HepG2 (cell line): ENCODE data around the gene PDXDC1. TPM values are rescaled to one million over a fixed set of nuclear protein-coding genes. Genes with fewer than 3 reads are reported as not detected.
"Not testable (repeated sequence)": the region's sequence is repeated elsewhere in the genome, so short reads cannot be mapped to it uniquely, and the experiment has no call there.

Experiments
- ATAC-seq: fragments of 200-7000 bp; cut with Tn5 transposase; 3 replicates; pipeline ENCODE4 v1.9.1; 2020; ENCODE audit warnings: mild to moderate bottlenecking, moderate library complexity
- BruUV-seq: library from RNA; stranded (reverse); fragments of 400-500 nt; replicated peaks from 2 replicates; lab custom pipeline; 2021; lab: Mats Ljungman, UMichigan
- CTCF ChIA-PET: fragments of 300-600 bp; formaldehyde crosslinking; extraction: SDS; loops from one replicate; lab custom pipeline; 2021; ENCODE audit warnings: low total read pairs, inconsistent platforms, low intra/inter-chr PET ratio; lab: Yijun Ruan, JAX
- POLR2A ChIA-PET: fragments of 350-600 bp; sonication (Branson Sonifier 250); formaldehyde crosslinking; loops from one replicate; lab custom pipeline; 2020; ENCODE audit warnings: antibody characterized with exemption, inconsistent platforms; lab: Yijun Ruan, JAX
- DNase-seq: peaks from one replicate; pipeline ENCODE4 v3.0.0-alpha.2; 2015; ENCODE audit warnings: low spot score
- FAIRE-seq: peaks from 3 replicates; lab custom pipeline; 2011; peaks lifted over from hg19 to GRCh38; lab: Jason Lieb, UNC
- H2AFZ ChIP-seq: one replicate; pipeline ENCODE4 v1.6.1; 2011; ENCODE audit warnings: low read length, inconsistent platforms
- H3K27ac ChIP-seq: fragments of 300-600 bp; 3 replicates; pipeline ENCODE4 v1.8.0; 2011; ENCODE audit warnings: mixed run types, mild to moderate bottlenecking, mixed read lengths, low read length, inconsistent platforms; ENCODE audit not compliant: insufficient read depth; ENCODE audit errors: extremely low read length
- H3K27me3 ChIP-seq, 2 experiments: fragments of 200-600 bp in 1 of 2; 2 replicates in 1 of 2; 3 replicates in 1 of 2; pipeline versions ENCODE4 v1.6.0 to v1.8.0; 2011; ENCODE audit warnings: low read length in 2 of 2, mild to moderate bottlenecking in 2 of 2, moderate library complexity in 2 of 2, inconsistent platforms in 1 of 2; ENCODE audit not compliant: insufficient read depth in 2 of 2, control insufficient read depth in 1 of 2
- H3K36me3 ChIP-seq, 2 experiments: fragments of 200-600 bp in 1 of 2; replicated peaks in 1 of 2; 2 replicates in 1 of 2; 3 replicates in 1 of 2; pipeline versions ENCODE4 v1.5.1 to v1.8.0; 2011; ENCODE audit warnings: low read length in 2 of 2, inconsistent platforms in 1 of 2; ENCODE audit not compliant: insufficient read depth in 2 of 2, control insufficient read depth in 1 of 2
- H3K4me1 ChIP-seq: 2 replicates; pipeline ENCODE4 v1.5.1; 2012; ENCODE audit warnings: low read length, inconsistent platforms; ENCODE audit not compliant: insufficient read depth
- H3K4me2 ChIP-seq: 2 replicates; pipeline ENCODE4 v1.6.0; 2011; ENCODE audit warnings: low read depth, low read length, inconsistent platforms
- H3K4me3 ChIP-seq, 3 experiments: fragments of 200-600 bp in 1 of 3; sonication (generic), shearing (Covaris generic) in 1 of 3; replicated peaks in 1 of 3; 2 replicates each; pipeline ENCODE4 v1.5.1; 2011 to 2016; ENCODE audit warnings: low read length in 3 of 3, inconsistent platforms in 2 of 3, low read depth in 2 of 3, mild to moderate bottlenecking in 2 of 3, control low read depth in 1 of 3, mixed read lengths in 1 of 3; ENCODE audit not compliant: insufficient read depth in 1 of 3
- H3K79me2 ChIP-seq: one replicate; pipeline ENCODE4 v1.6.1; 2011; ENCODE audit warnings: low read length, inconsistent platforms; ENCODE audit not compliant: insufficient read depth
- H3K9ac ChIP-seq: 2 replicates; pipeline ENCODE4 v1.6.0; 2011; ENCODE audit warnings: mild to moderate bottlenecking, low read depth, low read length, inconsistent platforms; ENCODE audit not compliant: insufficient read depth
- H3K9me3 ChIP-seq: 2 replicates; pipeline ENCODE4 v1.5.1; 2012; ENCODE audit warnings: mild to moderate bottlenecking, low read length
- H4K20me1 ChIP-seq: 2 replicates; pipeline ENCODE4 v1.6.0; 2011; ENCODE audit warnings: inconsistent platforms, mild to moderate bottlenecking, low read length, moderate library complexity; ENCODE audit not compliant: insufficient read depth
- GATAD1 ChIP-seq: IDR thresholded peaks from 2 replicates; pipeline ENCODE4 v1.6.1; 2016; ENCODE audit warnings: missing genetic modification reagents, missing compliant biosample characterization
- HNRNPLL ChIP-seq: fragments of 200-400 bp; formaldehyde crosslinking; IDR thresholded peaks from 2 replicates; pipeline ENCODE4 v1.6.1; 2017; ENCODE audit warnings: mild to moderate bottlenecking, low read depth, low read length; ENCODE audit not compliant: poor library complexity, severe bottlenecking
- HOXA3 ChIP-seq: sonication (generic); formaldehyde crosslinking; IDR thresholded peaks from 2 replicates; pipeline ENCODE4 v1.5.0; 2020; ENCODE audit warnings: missing genetic modification reagents
- IKZF4 ChIP-seq: sonication (generic); formaldehyde crosslinking; IDR thresholded peaks from 2 replicates; pipeline ENCODE4 v1.5.1; 2020; ENCODE audit warnings: borderline replicate concordance, mild to moderate bottlenecking, low read depth, missing genetic modification reagents; ENCODE audit errors: not compliant biosample characterization
- POLR2G ChIP-seq: fragments of 200-400 bp; formaldehyde crosslinking; IDR thresholded peaks from 2 replicates; pipeline ENCODE4 v1.6.1; 2018; ENCODE audit warnings: mild to moderate bottlenecking, low read depth, low read length, moderate library complexity
- RAD21 ChIP-seq: fragments of 450-650 bp; formaldehyde crosslinking; IDR thresholded peaks from 2 replicates; pipeline ENCODE4 v1.5.0; 2020; ENCODE audit warnings: mild to moderate bottlenecking
- SKI ChIP-seq: fragments of 450-650 bp; IDR thresholded peaks from one replicate; pipeline ENCODE4 v1.6.1; 2018; ENCODE audit warnings: mild to moderate bottlenecking; ENCODE audit not compliant: partially characterized antibody
- SOX5 ChIP-seq: IDR thresholded peaks from 2 replicates; pipeline ENCODE4 v1.6.1; 2016; ENCODE audit warnings: borderline replicate concordance
- SP4 ChIP-seq: sonication (generic); formaldehyde crosslinking; IDR thresholded peaks from 2 replicates; pipeline ENCODE4 v1.8.1; 2023; ENCODE audit warnings: mild to moderate bottlenecking, missing genetic modification reagents
- TGIF2 ChIP-seq: IDR thresholded peaks from 2 replicates; pipeline ENCODE4 v1.6.1; 2016; ENCODE audit warnings: control low read depth, missing compliant biosample characterization
- ZNF160 ChIP-seq: sonication (generic); formaldehyde crosslinking; IDR thresholded peaks from 2 replicates; pipeline ENCODE4 v1.8.0; 2022; ENCODE audit warnings: mild to moderate bottlenecking, inconsistent platforms, missing genetic modification reagents
- ZNF331 ChIP-seq: sonication (generic); formaldehyde crosslinking; IDR thresholded peaks from 2 replicates; pipeline ENCODE4 v1.4.0; 2020; ENCODE audit warnings: missing genetic modification reagents
- ZNF563 ChIP-seq: sonication (generic); formaldehyde crosslinking; IDR thresholded peaks from 2 replicates; pipeline ENCODE4 v1.8.0; 2022; ENCODE audit warnings: mild to moderate bottlenecking, moderate library complexity, missing genetic modification reagents
- ZNF777 ChIP-seq: sonication (generic); formaldehyde crosslinking; IDR thresholded peaks from 2 replicates; pipeline ENCODE4 v1.4.0; 2020; ENCODE audit warnings: missing genetic modification reagents
- ZSCAN31 ChIP-seq: sonication (generic); formaldehyde crosslinking; IDR thresholded peaks from 2 replicates; pipeline ENCODE4 v1.5.0; 2020; ENCODE audit warnings: low read depth, mild to moderate bottlenecking, missing genetic modification reagents
- WGBS: methylation state at CpG from one replicate; pipeline ENCODE4 v1.1.6; 2017; ENCODE audit warnings: low lambda C conversion rate; 5-methylcytosine and 5-hydroxymethylcytosine counted together
- in situ Hi-C: cut with HindIII; loops from 2 replicates; pipeline ENCODE4 v1.10.0; 2017; ENCODE audit warnings: low pct_unique_long_range_greater_than_20kb; ENCODE audit not compliant: extremely low pct_ligation_motif_present
- intact Hi-C: fragments of 100-400 bp; cut with micrococcal nuclease; formaldehyde crosslinking; loops from one replicate; pipeline ENCODE4 v1.10.0; 2022; ENCODE audit not compliant: unreplicated experiment
- polyA plus RNA-seq, 8 experiments: library from polyadenylated mRNA; depleted of rRNA in 3 of 8; stranded (reverse) in 7 of 8; unstranded in 1 of 8; fragments of >200 nt; fragmentation: Illumina TruSeq in 4 of 8; extraction: Trizol in 4 of 8; gene quantifications; 2 replicates each; pipeline versions ENCODE4 v1.2.1 to v1.2.3, GENCODE V29; 2011 to 2016; ENCODE audit warnings: low read depth in 4 of 8, missing spikeins in 1 of 8, mixed read lengths in 1 of 8; ENCODE audit not compliant: insufficient read depth in 1 of 8
- total RNA-seq, 5 experiments: library from RNA; depleted of rRNA; stranded (reverse); fragments of >200 nt; fragmentation: Illumina TruSeq; extraction: Trizol; gene quantifications; 2 replicates each; pipeline ENCODE4 v1.2.3, GENCODE V29; 2016; ENCODE audit warnings: low read depth in 1 of 5
- TF ChIP-seq, protein P1 (sequence below): sonication (generic); formaldehyde crosslinking; IDR thresholded peaks from 2 replicates; pipeline ENCODE4 v1.4.0; 2020; ENCODE audit warnings: missing genetic modification reagents
- TF ChIP-seq, protein P2 (sequence below): conservative IDR thresholded peaks from 2 replicates; pipeline ENCODE4 v1.6.1; 2018; ENCODE audit warnings: missing genetic modification reagents

The PDXDC1 gene
- total and polyA plus RNA-seq, 2 of the 13 experiments (the other 11 are each of a cell fraction or from before 2014, with no cell fraction given), result 133 to 169 TPM

DNA sequence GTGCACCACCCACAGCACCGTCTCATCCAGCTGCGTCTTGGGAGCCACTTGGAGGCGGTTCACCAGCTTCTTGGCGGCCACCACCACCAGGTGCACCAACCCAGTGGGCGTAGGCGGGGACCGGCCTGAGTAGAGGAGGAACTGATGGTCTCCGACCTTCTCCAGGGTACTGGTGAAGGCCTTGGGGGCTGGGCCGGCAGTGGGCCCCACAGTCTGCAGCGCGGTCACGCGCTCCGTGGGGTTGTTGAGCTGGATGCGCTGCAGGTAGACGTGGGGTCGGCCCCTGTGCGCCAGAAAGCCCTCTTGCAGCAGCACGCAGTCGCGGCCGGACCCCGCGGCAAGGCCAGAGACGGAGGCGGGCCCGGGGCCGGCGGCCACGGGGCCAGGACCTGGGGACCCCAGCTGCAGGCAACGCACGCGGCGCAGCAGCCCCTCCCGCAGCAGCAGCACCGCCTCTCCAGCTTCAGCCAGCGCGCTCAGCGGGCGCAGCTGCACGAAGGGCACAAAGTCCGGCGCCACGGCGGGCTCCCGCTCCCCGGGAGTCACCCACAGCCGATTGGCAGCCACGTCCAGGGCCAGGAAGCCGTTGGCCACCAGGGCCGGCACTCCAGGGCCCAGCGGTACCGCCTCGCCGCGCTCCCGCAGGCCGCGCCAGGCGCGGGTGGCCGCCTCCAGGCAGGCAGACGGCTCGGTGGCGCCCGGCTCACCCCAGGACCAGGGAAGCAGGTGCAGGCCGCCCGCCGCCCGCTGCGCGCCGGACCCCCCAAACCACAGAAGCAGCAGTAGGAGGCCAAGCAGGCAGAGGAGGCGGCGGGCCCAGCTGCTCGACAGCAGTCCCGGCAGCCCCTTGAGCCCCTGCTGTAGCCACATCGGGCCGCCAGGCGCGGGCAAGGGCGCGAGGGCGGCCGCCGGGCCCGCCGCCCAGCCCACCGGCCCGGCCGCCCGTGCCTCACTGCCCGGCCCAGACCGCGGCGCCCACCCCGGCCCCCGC is 14.8 kb downstream of the PDXDC1 start:
- POLR2A ChIA-PET, result not testable (repeated sequence)
- peaks cover 74% of the 10 kb centered on the region for H3K79me2 ChIP-seq
- peaks cover 0 to 11% of the 10 kb centered on the region in 2 experiments; a peak in 2 of 5 replicates for H3K36me3 ChIP-seq
- TF ChIP-seq ZNF777 (CRISPR knock-in tag) (peak; percentile 79), HOXA3 (CRISPR knock-in tag) (peak; percentile 84), ZNF160 (peak; percentile 78; the same call in 1 of the 2 replicates), POLR2G (peak; percentile 59), HNRNPLL (peak; percentile 72), IKZF4 (CRISPR knock-in tag) (peak; percentile 62), SKI (peak; percentile 48), ZNF331 (CRISPR knock-in tag) (peak; percentile 41; the same call in 1 of the 2 replicates), ZSCAN31 (CRISPR knock-in tag) (0 out of 2 replicates have a peak, but pooled peaks have one; percentile 40), GATAD1 (CRISPR knock-in tag) (0 out of 2 replicates have a peak, but pooled peaks have one; percentile 12), SOX5 (0 out of 2 replicates have a peak, but pooled peaks have one; percentile 10), RAD21 (peak; percentile 74), SP4 (CRISPR knock-in tag) (peak; percentile 74), TGIF2 (CRISPR knock-in tag) (0 out of 2 replicates have a peak, but pooled peaks have one; percentile 49), ZNF563 (CRISPR knock-in tag) (0 out of 2 replicates have a peak, but pooled peaks have one; percentile 32)
- TF ChIP-seq, protein P1, sequence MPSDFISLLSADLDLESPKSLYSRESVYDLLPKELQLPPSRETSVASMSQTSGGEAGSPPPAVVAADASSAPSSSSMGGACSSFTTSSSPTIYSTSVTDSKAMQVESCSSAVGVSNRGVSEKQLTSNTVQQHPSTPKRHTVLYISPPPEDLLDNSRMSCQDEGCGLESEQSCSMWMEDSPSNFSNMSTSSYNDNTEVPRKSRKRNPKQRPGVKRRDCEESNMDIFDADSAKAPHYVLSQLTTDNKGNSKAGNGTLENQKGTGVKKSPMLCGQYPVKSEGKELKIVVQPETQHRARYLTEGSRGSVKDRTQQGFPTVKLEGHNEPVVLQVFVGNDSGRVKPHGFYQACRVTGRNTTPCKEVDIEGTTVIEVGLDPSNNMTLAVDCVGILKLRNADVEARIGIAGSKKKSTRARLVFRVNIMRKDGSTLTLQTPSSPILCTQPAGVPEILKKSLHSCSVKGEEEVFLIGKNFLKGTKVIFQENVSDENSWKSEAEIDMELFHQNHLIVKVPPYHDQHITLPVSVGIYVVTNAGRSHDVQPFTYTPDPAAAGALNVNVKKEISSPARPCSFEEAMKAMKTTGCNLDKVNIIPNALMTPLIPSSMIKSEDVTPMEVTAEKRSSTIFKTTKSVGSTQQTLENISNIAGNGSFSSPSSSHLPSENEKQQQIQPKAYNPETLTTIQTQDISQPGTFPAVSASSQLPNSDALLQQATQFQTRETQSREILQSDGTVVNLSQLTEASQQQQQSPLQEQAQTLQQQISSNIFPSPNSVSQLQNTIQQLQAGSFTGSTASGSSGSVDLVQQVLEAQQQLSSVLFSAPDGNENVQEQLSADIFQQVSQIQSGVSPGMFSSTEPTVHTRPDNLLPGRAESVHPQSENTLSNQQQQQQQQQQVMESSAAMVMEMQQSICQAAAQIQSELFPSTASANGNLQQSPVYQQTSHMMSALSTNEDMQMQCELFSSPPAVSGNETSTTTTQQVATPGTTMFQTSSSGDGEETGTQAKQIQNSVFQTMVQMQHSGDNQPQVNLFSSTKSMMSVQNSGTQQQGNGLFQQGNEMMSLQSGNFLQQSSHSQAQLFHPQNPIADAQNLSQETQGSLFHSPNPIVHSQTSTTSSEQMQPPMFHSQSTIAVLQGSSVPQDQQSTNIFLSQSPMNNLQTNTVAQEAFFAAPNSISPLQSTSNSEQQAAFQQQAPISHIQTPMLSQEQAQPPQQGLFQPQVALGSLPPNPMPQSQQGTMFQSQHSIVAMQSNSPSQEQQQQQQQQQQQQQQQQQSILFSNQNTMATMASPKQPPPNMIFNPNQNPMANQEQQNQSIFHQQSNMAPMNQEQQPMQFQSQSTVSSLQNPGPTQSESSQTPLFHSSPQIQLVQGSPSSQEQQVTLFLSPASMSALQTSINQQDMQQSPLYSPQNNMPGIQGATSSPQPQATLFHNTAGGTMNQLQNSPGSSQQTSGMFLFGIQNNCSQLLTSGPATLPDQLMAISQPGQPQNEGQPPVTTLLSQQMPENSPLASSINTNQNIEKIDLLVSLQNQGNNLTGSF (CRISPR knock-in tag), result 0 out of 2 replicates have a peak, but pooled peaks have one; percentile 34
- TF ChIP-seq, protein P2, sequence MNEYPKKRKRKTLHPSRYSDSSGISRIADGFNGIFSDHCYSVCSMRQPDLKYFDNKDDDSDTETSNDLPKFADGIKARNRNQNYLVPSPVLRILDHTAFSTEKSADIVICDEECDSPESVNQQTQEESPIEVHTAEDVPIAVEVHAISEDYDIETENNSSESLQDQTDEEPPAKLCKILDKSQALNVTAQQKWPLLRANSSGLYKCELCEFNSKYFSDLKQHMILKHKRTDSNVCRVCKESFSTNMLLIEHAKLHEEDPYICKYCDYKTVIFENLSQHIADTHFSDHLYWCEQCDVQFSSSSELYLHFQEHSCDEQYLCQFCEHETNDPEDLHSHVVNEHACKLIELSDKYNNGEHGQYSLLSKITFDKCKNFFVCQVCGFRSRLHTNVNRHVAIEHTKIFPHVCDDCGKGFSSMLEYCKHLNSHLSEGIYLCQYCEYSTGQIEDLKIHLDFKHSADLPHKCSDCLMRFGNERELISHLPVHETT, result peak; percentile 51; the same call in 1 of the 2 replicates

More for the DNA sequence above, 14.8 kb downstream of the PDXDC1 start:
- FAIRE-seq, in situ Hi-C loops, intact Hi-C loops, CTCF ChIA-PET, H3K27me3 ChIP-seq, BruUV-seq, H3K9me3 ChIP-seq, H2AFZ ChIP-seq: not testable (repeated sequence)
- peaks cover 34% of the 10 kb centered on the region for H3K4me1 ChIP-seq
- H3K9ac ChIP-seq, result peak overlapping the region; percentile 79
- WGBS, result 36% methylated on average over 50 of the region's 98 CpGs
- peaks cover 14% of the 10 kb centered on the region for H4K20me1 ChIP-seq
- peak; percentile 21 for DNase-seq
- peak overlapping the region; percentile 64 to 69 (median 69) for H3K4me3 ChIP-seq
- H3K4me2 ChIP-seq, result peak overlapping the region; percentile 87
- peak; percentile 95 for ATAC-seq
- H3K27ac ChIP-seq, result peak overlapping the region; percentile 86
